ENCODE measurements around the gene SYT7.

Gene SYT7

GRCh38 chr11:61589961-61590360, 9.1 kb upstream of the SYT7 start:
- H3K4me1 ChIP-seq (ENCODE audit: insufficient read depth, low read length) = peaks cover 9% of the 10 kb centered on the region
- no peak overlapping the region for H3K9ac ChIP-seq (ENCODE audit: low read length)
- H3K9me3 ChIP-seq (ENCODE audit: low read length) = no peaks in the 10 kb centered on the region
- no peak overlapping the region for H3K27ac ChIP-seq (ENCODE audit: low read depth, low read length)
- H3K36me3 ChIP-seq (ENCODE audit: insufficient read depth, low read length) = no peaks in the 10 kb centered on the region
- peaks cover 0 to 17% of the 10 kb centered on the region in 2 donors for H3K27me3 ChIP-seq (ENCODE audit: control insufficient read depth in 1 of 2, insufficient read depth in 2 of 2, low read length in 2 of 2)
- H3K4me3 ChIP-seq (ENCODE audit: low read depth in 1 of 2, low read length in 2 of 2) = no peak overlapping the region

DNA sequence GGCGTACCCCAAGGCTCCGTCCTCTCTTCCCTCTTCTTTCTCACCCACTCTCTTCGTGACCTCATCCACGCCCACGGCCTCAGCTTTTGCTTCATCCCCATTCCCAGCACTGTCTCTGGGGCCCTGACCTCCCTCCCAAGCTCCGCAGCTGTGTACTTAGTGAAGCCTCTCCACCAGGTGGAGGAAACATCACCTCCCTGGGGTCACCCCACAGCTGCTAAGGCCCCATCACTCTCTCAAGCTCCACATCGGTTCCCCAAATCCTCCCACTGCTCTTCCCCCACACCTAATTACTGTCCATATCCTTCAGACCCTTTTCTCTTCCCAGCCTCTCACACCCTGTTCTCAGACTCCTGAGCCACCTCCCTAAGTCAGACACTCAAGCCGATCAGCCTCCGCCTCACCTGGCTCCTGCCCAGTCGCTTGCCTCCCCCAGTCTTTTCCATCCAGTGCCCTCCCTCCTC, 7.9 kb upstream of the SYT7 start:
- Histone ChIP-seq H3K36me3 (ENCODE audit: insufficient read depth, low read length) (no peaks in the 10 kb centered on the region), H3K9me3 (ENCODE audit: low read length) (no peaks in the 10 kb centered on the region), H3K4me1 (ENCODE audit: insufficient read depth, low read length) (peaks cover 9% of the 10 kb centered on the region), H3K27ac (ENCODE audit: low read depth, low read length) (no peak overlapping the region), H3K27me3 (ENCODE audit: control insufficient read depth in 1 of 2, insufficient read depth in 2 of 2, low read length in 2 of 2) (peaks cover 0 to 16% of the 10 kb centered on the region in 2 donors), H3K9ac (ENCODE audit: low read length) (no peak overlapping the region), H3K4me3 (ENCODE audit: low read depth in 1 of 2, low read length in 2 of 2) (no peak overlapping the region)

DNA sequence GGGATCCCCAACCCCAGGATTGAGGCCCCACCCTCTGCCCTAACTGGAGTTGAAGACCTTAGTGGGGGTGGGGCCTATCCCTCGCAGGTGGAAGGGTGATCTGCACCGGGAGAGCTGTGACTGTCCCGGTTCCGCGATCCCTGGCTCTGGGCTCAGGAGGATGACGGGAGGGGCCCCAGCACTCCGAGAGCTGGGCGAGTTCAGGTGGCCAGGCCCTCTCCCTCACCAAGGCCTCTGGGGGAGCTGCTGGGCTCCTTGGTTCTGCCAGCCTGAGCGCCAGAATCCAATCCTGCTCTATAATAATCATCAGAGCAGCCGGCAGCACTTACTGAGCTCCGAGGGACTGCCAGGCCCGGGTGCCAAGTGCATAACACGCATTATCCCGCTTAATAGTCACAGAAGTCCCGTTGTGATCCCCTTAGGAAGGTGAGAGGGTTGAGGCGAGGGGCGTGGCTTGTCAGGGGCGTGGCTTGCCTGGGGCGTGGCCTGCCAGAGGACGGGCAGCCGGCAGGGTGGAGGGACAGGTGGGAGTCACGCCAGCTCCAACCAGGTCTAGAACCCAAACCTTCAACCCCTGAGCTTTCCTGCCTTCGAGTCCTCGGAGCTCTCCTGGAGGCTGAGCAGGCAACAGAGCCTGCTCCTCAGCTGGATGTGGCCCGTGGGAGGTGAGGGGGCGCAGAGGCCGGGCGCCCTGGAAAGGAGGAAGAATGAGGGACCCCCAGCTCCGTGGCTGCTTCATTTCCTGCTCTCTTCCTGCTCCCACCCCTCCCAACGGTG, 7.3 kb upstream of the SYT7 start:
- Histone ChIP-seq H3K27ac (ENCODE audit: low read depth, low read length) (peak overlapping the region; percentile 9), H3K9me3 (ENCODE audit: low read length) (no peaks in the 10 kb centered on the region), H3K9ac (ENCODE audit: low read length) (no peak overlapping the region), H3K27me3 (ENCODE audit: control insufficient read depth in 1 of 2, insufficient read depth in 2 of 2, low read length in 2 of 2) (peaks cover 0 to 16% of the 10 kb centered on the region in 2 donors), H3K4me1 (ENCODE audit: insufficient read depth, low read length) (peaks cover 9% of the 10 kb centered on the region), H3K4me3 (ENCODE audit: low read depth in 1 of 2, low read length in 2 of 2) (peak overlapping the region; percentile 55 to 59), H3K36me3 (ENCODE audit: insufficient read depth, low read length) (no peaks in the 10 kb centered on the region)

DNA sequence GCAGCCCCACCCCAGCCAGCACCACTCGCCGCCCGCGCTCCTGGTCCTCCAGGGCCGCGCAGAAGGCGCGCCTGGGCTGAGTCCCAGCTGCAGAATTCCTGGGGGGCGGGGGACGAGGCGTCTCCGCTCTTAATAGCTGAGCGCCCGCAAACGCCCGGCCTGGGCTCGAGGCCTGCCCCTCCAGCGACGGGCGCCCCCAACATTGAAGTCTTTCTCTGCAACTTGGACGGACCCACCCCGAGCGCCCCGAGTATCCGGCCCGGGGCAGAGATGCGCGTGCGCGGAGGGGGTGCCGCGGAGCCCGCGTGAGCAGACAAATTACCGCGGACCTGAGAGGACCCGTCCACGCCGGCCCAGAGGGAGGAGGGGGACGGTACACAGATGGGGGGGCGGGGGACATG, 6.7 kb upstream of the SYT7 start:
- Histone ChIP-seq H3K9me3 (ENCODE audit: low read length) (no peaks in the 10 kb centered on the region), H3K27me3 (ENCODE audit: control insufficient read depth in 1 of 2, insufficient read depth in 2 of 2, low read length in 2 of 2) (peaks cover 0 to 16% of the 10 kb centered on the region in 2 donors), H3K27ac (ENCODE audit: low read depth, low read length) (peak overlapping the region; percentile 9), H3K9ac (ENCODE audit: low read length) (no peak overlapping the region), H3K4me1 (ENCODE audit: insufficient read depth, low read length) (peaks cover 9% of the 10 kb centered on the region), H3K4me3 (ENCODE audit: low read depth in 1 of 2, low read length in 2 of 2) (peak overlapping the region; percentile 55 to 59), H3K36me3 (ENCODE audit: insufficient read depth, low read length) (no peaks in the 10 kb centered on the region)

- Histone ChIP-seq H3K9me3 (ENCODE audit: low read length) (no peaks in the 10 kb centered on the region), H3K4me1 (ENCODE audit: insufficient read depth, low read length) (peaks cover 9% of the 10 kb centered on the region), H3K9ac (ENCODE audit: low read length) (no peak overlapping the region), H3K27ac (ENCODE audit: low read depth, low read length) (peak overlapping the region; percentile 9), H3K36me3 (ENCODE audit: insufficient read depth, low read length) (no peaks in the 10 kb centered on the region), H3K4me3 (ENCODE audit: low read depth in 1 of 2, low read length in 2 of 2) (peak overlapping the region in 1 of 2 donors; percentile 55), H3K27me3 (ENCODE audit: control insufficient read depth in 1 of 2, insufficient read depth in 2 of 2, low read length in 2 of 2) (peaks cover 4 to 20% of the 10 kb centered on the region in 2 donors)
Observed at GRCh38 chr11:61586792-61587430, 6.0 kb upstream of the SYT7 start.

GRCh38 chr11:61585115-61585514, 4.2 kb upstream of the SYT7 start:
- Histone ChIP-seq H3K36me3 (ENCODE audit: insufficient read depth, low read length) (no peaks in the 10 kb centered on the region), H3K9me3 (ENCODE audit: low read length) (no peaks in the 10 kb centered on the region), H3K4me1 (ENCODE audit: insufficient read depth, low read length) (peaks cover 19% of the 10 kb centered on the region), H3K27ac (ENCODE audit: low read depth, low read length) (no peak overlapping the region), H3K4me3 (ENCODE audit: low read depth in 1 of 2, low read length in 2 of 2) (no peak overlapping the region), H3K9ac (ENCODE audit: low read length) (no peak overlapping the region), H3K27me3 (ENCODE audit: control insufficient read depth in 1 of 2, insufficient read depth in 2 of 2, low read length in 2 of 2) (peaks cover 7 to 27% of the 10 kb centered on the region in 2 donors)

DNA sequence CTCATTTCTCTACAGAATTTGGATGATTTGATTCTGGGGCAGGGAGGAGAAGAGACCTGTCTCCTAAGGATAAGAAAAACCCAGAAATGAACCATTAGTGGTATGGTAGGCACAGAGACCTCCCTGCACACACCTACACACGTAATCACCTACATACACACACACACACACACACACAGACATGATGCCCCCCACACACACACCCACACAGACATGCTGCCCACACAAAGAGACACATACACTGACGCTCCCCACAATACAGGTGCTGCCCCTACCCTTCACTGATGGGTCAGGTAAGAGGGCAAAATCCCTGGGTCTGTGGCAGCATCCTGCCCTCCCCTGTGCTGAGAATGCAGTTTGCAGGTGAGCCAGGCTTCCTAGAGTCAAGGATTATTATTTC, 1.1 kb upstream of the SYT7 start:
- H3K9me3 ChIP-seq (ENCODE audit: low read length) = no peaks in the 10 kb centered on the region
- H3K27me3 ChIP-seq (ENCODE audit: control insufficient read depth in 1 of 2, insufficient read depth in 2 of 2, low read length in 2 of 2) = peaks cover 7 to 33% of the 10 kb centered on the region in 2 donors
- no peaks in the 10 kb centered on the region for H3K36me3 ChIP-seq (ENCODE audit: insufficient read depth, low read length)
- peak overlapping the region in 1 of 2 donors; percentile 49 for H3K4me3 ChIP-seq (ENCODE audit: low read depth in 1 of 2, low read length in 2 of 2)
- no peak overlapping the region for H3K9ac ChIP-seq (ENCODE audit: low read length)
- no peak overlapping the region for H3K27ac ChIP-seq (ENCODE audit: low read depth, low read length)
- peaks cover 11% of the 10 kb centered on the region for H3K4me1 ChIP-seq (ENCODE audit: insufficient read depth, low read length)

- no peaks in the 10 kb centered on the region for H3K36me3 ChIP-seq (ENCODE audit: insufficient read depth, low read length)
- H3K9me3 ChIP-seq (ENCODE audit: low read length) = no peaks in the 10 kb centered on the region
- H3K4me3 ChIP-seq (ENCODE audit: low read depth in 1 of 2, low read length in 2 of 2) = peak overlapping the region in 1 of 2 donors; percentile 26
- peaks cover 7 to 31% of the 10 kb centered on the region in 2 donors for H3K27me3 ChIP-seq (ENCODE audit: control insufficient read depth in 1 of 2, insufficient read depth in 2 of 2, low read length in 2 of 2)
- no peak overlapping the region for H3K9ac ChIP-seq (ENCODE audit: low read length)
- peaks cover 11% of the 10 kb centered on the region for H3K4me1 ChIP-seq (ENCODE audit: insufficient read depth, low read length)
- no peak overlapping the region for H3K27ac ChIP-seq (ENCODE audit: low read depth, low read length)
Observed at GRCh38 chr11:61580271-61580888, 496 bp downstream of the SYT7 start.

DNA sequence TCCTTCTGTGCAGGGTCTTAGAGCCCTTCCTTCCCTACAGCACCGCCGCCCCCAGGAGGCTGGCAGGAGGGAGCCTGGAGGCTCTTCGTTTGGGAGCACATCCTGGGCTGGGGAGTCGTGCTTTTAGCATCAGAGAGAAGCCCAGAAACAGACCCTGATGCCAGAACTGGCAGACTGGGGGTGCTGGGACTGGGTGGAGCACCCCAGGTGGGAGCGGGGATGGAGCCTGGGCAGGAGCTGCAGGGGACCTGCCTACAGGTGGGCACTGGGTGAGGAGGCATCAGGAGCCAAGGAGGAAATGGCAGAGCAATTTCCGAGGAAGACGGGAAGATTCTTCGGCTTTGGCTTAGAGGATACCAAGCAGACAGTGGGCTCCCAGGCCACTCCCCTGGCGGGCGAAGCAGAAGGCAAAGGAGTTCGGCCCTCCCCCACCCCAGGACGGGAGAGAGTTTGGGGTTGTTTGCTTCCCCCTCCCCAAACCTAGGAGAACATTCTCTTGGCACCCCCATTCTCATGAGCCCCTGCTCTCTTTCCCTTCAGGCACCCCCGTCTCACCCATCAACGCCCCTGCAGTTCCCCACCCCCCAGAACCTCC, 1.1 kb downstream of the SYT7 start:
- H3K9me3 ChIP-seq (ENCODE audit: low read length) = no peaks in the 10 kb centered on the region
- H3K4me3 ChIP-seq (ENCODE audit: low read depth in 1 of 2, low read length in 2 of 2) = no peak overlapping the region
- H3K9ac ChIP-seq (ENCODE audit: low read length) = no peak overlapping the region
- H3K27ac ChIP-seq (ENCODE audit: low read depth, low read length) = no peak overlapping the region
- peaks cover 11% of the 10 kb centered on the region for H3K4me1 ChIP-seq (ENCODE audit: insufficient read depth, low read length)
- peaks cover 7 to 36% of the 10 kb centered on the region in 2 donors for H3K27me3 ChIP-seq (ENCODE audit: control insufficient read depth in 1 of 2, insufficient read depth in 2 of 2, low read length in 2 of 2)
- no peaks in the 10 kb centered on the region for H3K36me3 ChIP-seq (ENCODE audit: insufficient read depth, low read length)

DNA sequence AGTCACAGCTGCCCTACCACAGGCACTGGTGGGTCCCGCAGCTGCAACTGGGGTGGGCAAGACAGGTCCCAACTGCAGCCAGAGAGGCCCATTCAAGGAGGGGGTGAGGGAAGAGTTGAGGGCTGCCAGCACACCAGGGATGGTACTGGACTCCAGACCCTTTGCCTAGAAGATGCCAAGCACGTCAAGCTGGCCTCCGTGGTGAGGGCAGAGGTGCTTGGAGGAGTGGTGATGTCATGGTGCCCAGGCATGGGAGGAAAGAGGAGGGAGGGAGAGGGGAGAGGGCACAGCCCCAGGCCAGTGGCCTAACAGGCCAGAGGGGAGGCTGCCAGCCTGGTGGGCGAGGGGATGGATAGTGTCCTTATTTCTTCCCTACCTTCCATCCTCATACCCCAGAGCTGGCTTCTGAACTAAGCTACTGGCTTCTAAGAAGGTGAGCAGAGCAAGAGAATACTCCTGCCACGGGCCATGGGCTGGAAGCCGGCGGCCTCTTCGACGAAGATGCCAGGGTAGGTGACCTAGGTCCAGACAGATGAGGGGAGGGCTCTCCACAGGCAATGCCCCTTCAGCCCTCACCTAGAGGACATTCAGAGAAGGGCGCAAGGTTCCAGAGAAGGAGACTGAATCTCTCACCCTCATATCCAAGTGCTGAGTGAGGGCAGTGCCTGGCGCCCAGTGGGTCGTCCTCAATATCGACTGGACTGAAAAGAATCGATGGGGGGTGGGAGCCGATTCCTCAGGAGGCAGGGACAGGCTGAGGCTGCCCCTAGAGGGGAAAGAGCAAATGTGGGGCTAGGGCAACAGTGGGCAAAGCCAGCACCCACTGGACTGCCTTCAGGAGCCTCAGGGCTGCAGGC, 1.8 kb downstream of the SYT7 start:
- Histone ChIP-seq H3K36me3 (ENCODE audit: insufficient read depth, low read length) (no peaks in the 10 kb centered on the region), H3K27ac (ENCODE audit: low read depth, low read length) (no peak overlapping the region), H3K4me3 (ENCODE audit: low read depth in 1 of 2, low read length in 2 of 2) (no peak overlapping the region), H3K27me3 (ENCODE audit: control insufficient read depth in 1 of 2, insufficient read depth in 2 of 2, low read length in 2 of 2) (peaks cover 7 to 36% of the 10 kb centered on the region in 2 donors), H3K9me3 (ENCODE audit: low read length) (no peaks in the 10 kb centered on the region), H3K4me1 (ENCODE audit: insufficient read depth, low read length) (peaks cover 11% of the 10 kb centered on the region), H3K9ac (ENCODE audit: low read length) (no peak overlapping the region)

All from muscle layer of colon (tissue), 2 donors.